CD1c-positive myeloid dendritic cell (primary cell): ENCODE measurements around the gene CD59.

Experiments used
- DNase-seq: peaks from one replicate; pipeline ENCODE4 v3.0.0-alpha.2; 2016; ENCODE audit errors: extremely low spot score

CD59 gene, protein sequence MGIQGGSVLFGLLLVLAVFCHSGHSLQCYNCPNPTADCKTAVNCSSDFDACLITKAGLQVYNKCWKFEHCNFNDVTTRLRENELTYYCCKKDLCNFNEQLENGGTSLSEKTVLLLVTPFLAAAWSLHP

GRCh38 chr11:33736148-33736812 lies at the start of gene CD59:
CD59 (minus strand) TSS chr11:33736423; CDS start chr11:33722445, 13,978 bp downstream.
- peak; percentile 82 for DNase-seq

DNA sequence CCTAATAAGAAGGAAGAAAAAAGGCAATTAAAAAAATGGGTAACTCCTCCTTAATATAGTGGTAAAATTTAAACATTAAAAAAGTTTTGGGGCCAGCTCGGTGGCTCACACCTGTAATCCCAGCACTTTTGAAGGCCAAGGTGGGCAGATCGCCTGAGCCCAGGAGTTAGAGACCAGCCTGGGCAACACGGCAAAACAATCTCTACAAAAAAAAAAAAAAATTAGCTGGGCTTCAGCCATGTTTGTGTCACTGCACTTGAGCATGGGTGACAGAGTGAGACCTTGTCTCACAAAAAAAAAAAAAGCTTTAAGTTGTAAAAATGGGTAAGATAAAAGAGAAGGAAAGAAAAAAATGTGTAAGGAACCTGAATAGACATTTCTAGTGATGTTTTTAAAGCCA lies 49.4 kb upstream of the CD59 start:
- no peak for DNase-seq

GRCh38 chr11:33779849-33780528 lies 43.8 kb upstream of the CD59 start:
- DNase-seq = no peak

DNA sequence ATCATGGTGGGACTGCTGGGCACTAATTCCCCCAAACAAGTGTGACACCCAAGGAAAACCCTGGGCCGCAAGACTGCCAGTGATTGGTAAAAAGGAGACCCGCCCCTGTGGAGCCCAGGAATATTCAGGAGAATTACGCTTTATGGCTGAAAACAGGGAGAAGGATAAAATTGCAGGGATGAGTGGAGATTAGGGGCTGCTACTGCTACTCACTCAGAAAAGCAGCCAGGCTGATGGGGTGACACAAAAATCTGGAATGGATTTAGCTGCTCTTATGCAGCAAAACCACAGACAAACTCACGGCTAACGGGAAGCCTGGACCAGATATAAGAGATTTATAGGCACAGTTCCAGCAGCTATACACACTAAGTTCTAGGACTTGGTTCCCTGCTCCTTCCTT lies 42.5 kb upstream of the CD59 start:
- no peak for DNase-seq

DNA sequence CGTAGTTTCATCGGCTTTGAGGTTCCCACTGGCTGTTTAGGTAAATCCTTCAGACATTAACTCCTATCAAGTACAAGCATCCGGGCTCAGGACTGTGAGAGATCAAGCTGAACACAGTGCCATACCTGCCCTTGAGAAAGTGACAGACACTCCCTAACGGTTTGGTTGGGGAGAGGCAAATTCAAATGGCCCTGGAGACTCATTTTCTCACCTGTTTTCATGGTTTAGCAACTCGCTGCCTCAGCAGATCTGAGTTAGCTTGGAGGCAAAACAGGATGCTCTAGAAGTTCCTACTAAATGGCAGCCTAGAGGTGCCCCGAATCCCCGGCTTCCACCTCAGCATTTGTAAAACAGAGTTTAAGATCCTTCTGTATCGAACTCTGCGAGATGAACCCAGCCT lies 41.7 kb upstream of the CD59 start:
- DNase-seq = no peak

DNA sequence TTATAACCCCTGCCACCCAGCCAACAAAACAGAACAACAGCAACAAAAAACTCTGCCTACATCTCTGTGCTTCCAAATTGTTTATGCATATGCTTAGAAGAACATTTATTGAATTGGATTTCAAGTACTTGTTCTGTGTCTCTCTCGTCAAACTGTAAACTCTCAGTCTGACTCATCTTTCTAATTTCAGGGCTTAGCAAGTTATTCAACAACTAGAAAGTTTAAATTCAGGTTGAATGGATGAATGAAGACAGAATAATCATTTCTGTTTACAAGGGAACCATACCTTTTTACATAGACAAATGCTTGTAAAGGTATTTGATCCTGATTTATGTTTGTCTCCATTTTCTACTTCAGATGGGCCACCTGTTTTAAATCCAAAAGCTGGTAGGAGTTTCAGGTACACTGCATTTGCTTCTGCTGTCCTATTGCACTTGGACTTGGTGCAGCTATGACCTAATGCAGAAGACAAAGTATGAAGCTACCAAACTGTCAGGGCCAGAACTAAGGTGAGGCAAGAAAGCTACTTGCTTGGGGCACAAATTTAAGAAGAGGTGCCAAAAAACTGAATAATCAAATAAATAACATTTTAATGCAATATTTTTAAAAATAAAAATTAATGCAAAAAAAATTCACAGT lies 39.7 kb upstream of the CD59 start:
- DNase-seq = no peak

GRCh38 chr11:33775467-33775807 lies 39.2 kb upstream of the CD59 start:
- no peak for DNase-seq

- peak; percentile 7 for DNase-seq
These were observed 38.7 kb upstream of the CD59 start for GRCh38 chr11:33774736-33775466.

- DNase-seq = peak; percentile 85
These were observed 37.9 kb upstream of the CD59 start, which contains the start of gene FBXO3 for GRCh38 chr11:33773987-33774735. FBXO3 (minus strand) TSS chr11:33774520; CDS start chr11:33774497, 23 bp downstream.

DNA sequence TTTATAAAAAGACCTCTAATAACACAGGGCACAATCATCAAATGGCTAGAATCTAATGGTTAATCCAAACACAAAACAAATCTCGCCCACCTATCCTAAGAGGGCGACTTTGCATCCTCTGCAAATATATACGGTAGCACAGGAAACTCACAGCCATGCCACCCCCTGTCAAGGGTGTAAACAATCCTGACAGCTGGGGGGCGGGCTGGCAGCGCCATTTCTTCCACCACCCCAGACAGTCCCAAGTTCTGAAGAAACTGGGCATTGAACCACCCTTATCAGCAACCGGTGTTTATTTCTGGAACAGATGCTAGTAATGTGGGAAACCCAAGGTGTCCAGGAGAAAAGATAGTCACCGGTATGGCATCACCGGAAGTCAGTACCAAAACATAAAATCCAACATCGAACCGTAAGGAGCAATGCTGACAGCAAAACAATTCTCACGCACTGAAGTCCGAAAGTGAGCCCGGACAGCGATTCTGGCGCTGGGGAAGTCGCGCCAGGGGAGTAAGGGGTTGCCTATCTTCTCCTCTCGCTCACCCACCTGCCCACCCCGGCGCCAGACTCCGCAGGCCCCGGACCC lies 37.3 kb upstream of the CD59 start:
- peak; percentile 14 for DNase-seq

- DNase-seq = no peak
These were observed 36.6 kb upstream of the CD59 start for GRCh38 chr11:33772870-33773269.

GRCh38 chr11:33772300-33772699 lies 36.1 kb upstream of the CD59 start:
- DNase-seq = no peak

DNA sequence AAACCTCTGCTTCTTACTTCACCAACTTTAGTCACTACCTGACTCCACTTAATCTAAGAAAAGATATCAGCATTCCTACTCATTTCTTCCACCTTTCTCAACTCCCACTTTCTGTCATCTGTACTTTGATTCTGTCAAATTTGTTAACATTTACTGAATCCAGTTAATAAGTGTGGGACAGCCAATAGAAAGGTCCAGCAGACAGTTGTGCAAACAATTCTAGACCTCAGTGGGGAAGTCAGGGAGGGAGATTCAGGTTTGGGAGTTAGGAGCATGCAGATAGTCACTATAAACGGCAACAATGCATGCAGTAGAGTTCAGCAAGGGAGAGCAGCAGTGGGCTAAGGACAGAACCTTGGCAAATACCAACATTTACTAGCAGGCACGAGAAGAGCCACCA lies 34.0 kb upstream of the CD59 start:
- DNase-seq = no peak

DNA sequence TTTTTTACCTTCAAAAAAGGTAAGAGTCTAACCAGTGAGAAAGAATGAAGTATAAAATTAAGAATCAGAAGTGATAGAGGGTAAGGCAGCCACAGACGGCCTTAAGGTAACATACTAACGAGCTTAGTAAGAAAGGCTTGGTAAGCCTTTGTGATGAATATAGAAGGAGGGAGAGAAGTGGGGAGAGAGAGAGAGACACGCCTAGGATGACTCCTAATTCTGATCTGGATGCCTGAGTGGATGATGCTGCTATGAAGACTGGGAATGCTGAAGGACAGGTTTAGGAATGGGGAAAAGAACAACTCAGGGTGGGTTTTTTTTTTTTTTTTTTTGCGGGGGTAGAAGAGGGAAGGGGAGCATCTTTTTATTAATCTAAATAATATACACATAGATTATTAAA lies 33.3 kb upstream of the CD59 start:
- no peak for DNase-seq

- no peak for DNase-seq
These were observed 31.4 kb upstream of the CD59 start for GRCh38 chr11:33767624-33768023.

DNA sequence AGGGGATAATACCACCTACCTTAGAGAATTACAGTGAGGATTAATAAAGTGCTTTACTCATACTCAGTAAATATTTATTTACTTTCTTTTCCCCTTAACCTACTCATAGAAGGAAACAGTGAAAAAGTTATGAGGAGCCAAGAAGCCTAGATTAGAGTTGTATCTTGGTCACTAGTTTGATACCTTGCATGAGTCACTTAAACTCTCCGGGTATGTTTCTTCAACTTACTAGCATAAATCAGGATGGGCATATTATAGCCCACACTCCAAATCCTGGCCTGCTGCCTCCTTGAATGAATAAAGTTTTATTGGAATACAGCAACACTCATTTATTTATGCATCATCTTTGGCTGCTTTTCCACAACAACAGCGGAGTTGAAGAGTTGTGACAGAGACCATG lies 29.9 kb upstream of the CD59 start:
- no peak for DNase-seq

DNA sequence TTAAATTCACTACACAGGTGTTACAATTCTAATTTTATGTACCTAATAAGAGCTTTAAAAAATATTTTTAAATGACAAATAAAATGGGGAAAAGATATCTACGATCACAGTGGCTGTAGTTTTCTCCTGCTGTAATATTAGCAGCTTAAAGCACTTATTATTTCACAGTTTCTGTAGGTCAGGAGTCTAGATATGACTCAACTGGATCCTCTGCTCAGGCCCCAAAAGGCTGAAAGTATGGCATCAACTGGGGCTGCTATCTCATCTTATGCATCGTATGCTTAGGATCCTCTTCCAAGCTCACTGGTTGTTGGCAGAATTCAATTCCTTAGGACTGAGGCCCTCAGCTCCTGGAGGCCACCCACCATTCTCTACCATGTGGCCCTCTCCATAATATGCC lies 25.2 kb upstream of the CD59 start:
- DNase-seq = no peak

GRCh38 chr11:33753304-33753967 lies 17.2 kb upstream of the CD59 start:
- no peak for DNase-seq

DNA sequence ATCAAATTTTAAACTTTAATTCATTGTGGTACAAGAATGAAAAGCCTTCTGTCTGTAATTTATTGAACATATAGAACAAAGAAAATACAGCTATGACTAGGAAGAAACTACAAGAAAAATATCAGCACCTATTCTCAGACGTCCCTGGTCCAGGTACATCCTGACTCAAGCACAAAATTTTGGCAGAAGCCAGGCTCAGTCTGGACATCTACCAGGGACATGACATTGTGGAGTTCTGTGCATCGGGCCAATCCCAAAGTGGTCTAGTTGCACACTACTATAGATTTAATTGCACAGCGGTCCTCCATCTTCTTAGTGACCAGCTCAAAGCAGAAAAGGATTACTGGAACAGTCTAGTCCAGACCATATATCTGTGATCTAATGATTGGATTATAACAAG lies 15.7 kb upstream of the CD59 start:
- no peak for DNase-seq

GRCh38 chr11:33747979-33748378 lies 11.8 kb upstream of the CD59 start:
- DNase-seq = no peak

DNA sequence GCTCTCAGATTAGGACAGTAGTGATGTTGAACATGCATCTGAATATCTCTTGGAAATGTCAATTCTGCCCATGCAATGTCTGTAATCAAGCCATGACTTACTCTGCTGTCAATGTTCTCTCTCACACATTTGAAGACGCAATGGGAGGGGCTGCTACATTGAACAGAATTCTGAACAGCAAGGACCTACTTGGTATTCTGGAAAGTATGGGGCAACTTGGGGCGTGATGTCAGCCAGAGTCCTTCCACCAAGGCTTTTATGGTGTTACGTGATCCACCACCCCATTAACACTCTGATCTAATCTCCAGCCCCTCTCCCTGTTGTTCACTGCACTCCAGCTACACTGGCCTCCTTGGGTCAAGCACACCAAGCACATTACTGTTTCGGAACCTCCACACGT lies 7.1 kb upstream of the CD59 start:
- DNase-seq = no peak
